Hepatocyte (in vitro differentiated cells): ENCODE results near the gene RP2.

Experiments used
- EZH2 ChIP-seq: fragments of 200-600 bp; sonication (generic); IDR thresholded peaks from 2 replicates; pipeline ENCODE4 v1.6.1; 2016; ENCODE audit warnings: antibody characterized with exemption, mild to moderate bottlenecking, borderline replicate concordance
- EZH2phosphoT487 ChIP-seq: fragments of 200-600 bp; sonication (generic); IDR thresholded peaks from one replicate; pipeline ENCODE4 v1.6.1; 2018; ENCODE audit warnings: antibody characterized with exemption, mild to moderate bottlenecking, low read depth, moderate library complexity; ENCODE audit not compliant: unreplicated experiment, severe bottlenecking

GRCh38 chrX:46805270-46805669 is 31.6 kb upstream of the RP2 start:
- TF ChIP-seq EZH2, result no peak
- no peak for TF ChIP-seq EZH2phosphoT487
